PC-9 (cell line): Measurements from ENCODE around the gene PDPK1. TPM values are rescaled to one million over a fixed set of nuclear protein-coding genes. Genes with fewer than 3 reads are reported as not detected.

ENCODE experiments used
- BruUV-seq: library from RNA; stranded (reverse); fragments of 400-500 nt; replicated peaks from 2 replicates; lab custom pipeline; 2021; lab: Mats Ljungman, UMichigan
- CTCF ChIA-PET: fragments of 300-600 bp; sonication (Branson Sonifier 250); formaldehyde crosslinking; loops from one replicate; lab custom pipeline; 2022; ENCODE audit warnings: antibody characterized with exemption; lab: Charles Lee
- POLR2A ChIA-PET: fragments of 300-600 bp; sonication (Branson Sonifier 250); formaldehyde crosslinking; loops from one replicate; lab custom pipeline; 2022; ENCODE audit warnings: antibody characterized with exemption; ENCODE audit not compliant: unreplicated experiment; lab: Charles Lee
- DNase-seq, 2 experiments: peaks; one replicate each; pipeline versions ENCODE4 v3.0.0 to v3.0.0-alpha.2; 2015 to 2022; ENCODE audit warnings: mixed read lengths in 1 of 2
- H2AFZ ChIP-seq: fragments of 200-600 bp; sonication (generic); 2 replicates; pipeline ENCODE4 v1.8.1; 2017; ENCODE audit warnings: antibody characterized with exemption
- H3F3A ChIP-seq: fragments of 200-600 bp; sonication (generic); 2 replicates; pipeline ENCODE4 v1.8.1; 2017; ENCODE audit warnings: antibody characterized with exemption, mild to moderate bottlenecking, low read depth; ENCODE audit not compliant: insufficient read depth
- H3K27ac ChIP-seq: fragments of 200-600 bp; sonication (generic); 2 replicates; pipeline ENCODE4 v1.6.1; 2016; ENCODE audit warnings: mixed run types
- H3K27me3 ChIP-seq: fragments of 200-600 bp; sonication (generic); 2 replicates; pipeline ENCODE4 v1.6.1; 2016; ENCODE audit warnings: low read depth, mixed run types; ENCODE audit not compliant: insufficient read depth
- H3K36me3 ChIP-seq: fragments of 200-600 bp; sonication (generic); 2 replicates; pipeline ENCODE4 v1.6.1; 2016; ENCODE audit warnings: low read depth, mixed run types
- H3K4me1 ChIP-seq: fragments of 200-600 bp; sonication (generic); replicated peaks from 2 replicates; pipeline ENCODE4 v1.6.1; 2016; ENCODE audit warnings: mixed run types; ENCODE audit not compliant: insufficient read depth
- H3K4me2 ChIP-seq: fragments of 200-600 bp; sonication (generic); 2 replicates; pipeline ENCODE4 v1.6.1; 2017; ENCODE audit warnings: mixed run types
- H3K4me3 ChIP-seq: fragments of 200-600 bp; sonication (generic); 2 replicates; pipeline ENCODE4 v1.6.1; 2016; ENCODE audit warnings: mixed run types
- H3K79me2 ChIP-seq: fragments of 200-600 bp; sonication (generic); 2 replicates; pipeline ENCODE4 v1.6.1; 2017; ENCODE audit warnings: low read depth, mixed run types
- H3K9me2 ChIP-seq: fragments of 200-600 bp; sonication (generic); 2 replicates; pipeline ENCODE4 v1.8.1; 2017; ENCODE audit warnings: mild to moderate bottlenecking; ENCODE audit not compliant: insufficient read depth
- H3K9me3 ChIP-seq: fragments of 200-600 bp; sonication (generic); 2 replicates; pipeline ENCODE4 v1.8.1; 2016; ENCODE audit warnings: low read depth; ENCODE audit not compliant: insufficient read depth
- H4K20me1 ChIP-seq: fragments of 200-600 bp; sonication (generic); 2 replicates; pipeline ENCODE4 v1.8.1; 2017; ENCODE audit not compliant: insufficient read depth
- EZH2 ChIP-seq: fragments of 200-600 bp; sonication (generic); IDR thresholded peaks from 2 replicates; pipeline ENCODE4 v1.8.0; 2017; ENCODE audit warnings: antibody characterized with exemption, low read depth
- intact Hi-C: fragments of 100-400 bp; cut with micrococcal nuclease; formaldehyde crosslinking; loops from one replicate; pipeline ENCODE4 v1.10.0; 2022; ENCODE audit not compliant: unreplicated experiment
- total RNA-seq: library from RNA; stranded (reverse); gene quantifications from 2 replicates; pipeline ENCODE4 v1.2.3, GENCODE V29; 2021
- TF ChIP-seq, protein P1 (sequence below): fragments of 200-600 bp; sonication (generic); conservative IDR thresholded peaks from 2 replicates; pipeline ENCODE4 v1.6.1; 2017; ENCODE audit warnings: mixed run types, antibody characterized with exemption, mild to moderate bottlenecking, moderate library complexity

PDPK1 gene
- total RNA-seq, 1 experiment from 2014 or later: 46.8 TPM

DNA sequence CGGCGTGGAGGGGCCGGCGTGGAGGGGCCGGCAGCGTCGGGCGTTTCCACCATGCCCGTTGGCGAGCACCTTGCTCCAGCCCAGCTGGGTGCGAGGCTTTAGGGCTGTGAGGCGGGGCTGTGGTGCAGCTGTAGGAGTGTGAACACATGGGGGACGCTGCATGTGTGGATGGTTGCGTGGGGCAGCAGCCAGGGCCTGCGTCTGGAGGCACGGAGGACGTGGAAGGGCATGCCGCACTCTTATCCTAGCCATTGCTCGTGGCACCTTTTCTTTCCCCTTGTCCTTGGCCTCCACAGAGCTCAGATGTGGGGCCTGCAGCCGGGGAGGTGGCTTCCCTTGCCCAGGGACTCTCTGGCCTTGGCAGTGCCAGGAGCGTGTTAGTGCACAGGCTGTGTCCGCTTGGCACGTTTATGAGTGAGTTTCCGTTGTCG, 47.8 kb downstream of the PDPK1 start:
- CTCF ChIA-PET: no interaction called here
- Histone ChIP-seq H3K4me2 (no peak overlapping the region), H3K27me3 (no peaks in the 10 kb centered on the region), H3K9me3 (no peaks in the 10 kb centered on the region), H3K4me3 (no peak overlapping the region), H3K27ac (no peak overlapping the region), H3F3A (no peaks in the 10 kb centered on the region), H3K79me2 (no peaks in the 10 kb centered on the region), H3K4me1 (no peaks in the 10 kb centered on the region), H3K36me3 (no peaks in the 10 kb centered on the region), H4K20me1 (no peaks in the 10 kb centered on the region), H3K9me2 (no peaks in the 10 kb centered on the region), H2AFZ (no peak overlapping the region)
- DNase-seq: no peak
- TF ChIP-seq, protein P1, sequence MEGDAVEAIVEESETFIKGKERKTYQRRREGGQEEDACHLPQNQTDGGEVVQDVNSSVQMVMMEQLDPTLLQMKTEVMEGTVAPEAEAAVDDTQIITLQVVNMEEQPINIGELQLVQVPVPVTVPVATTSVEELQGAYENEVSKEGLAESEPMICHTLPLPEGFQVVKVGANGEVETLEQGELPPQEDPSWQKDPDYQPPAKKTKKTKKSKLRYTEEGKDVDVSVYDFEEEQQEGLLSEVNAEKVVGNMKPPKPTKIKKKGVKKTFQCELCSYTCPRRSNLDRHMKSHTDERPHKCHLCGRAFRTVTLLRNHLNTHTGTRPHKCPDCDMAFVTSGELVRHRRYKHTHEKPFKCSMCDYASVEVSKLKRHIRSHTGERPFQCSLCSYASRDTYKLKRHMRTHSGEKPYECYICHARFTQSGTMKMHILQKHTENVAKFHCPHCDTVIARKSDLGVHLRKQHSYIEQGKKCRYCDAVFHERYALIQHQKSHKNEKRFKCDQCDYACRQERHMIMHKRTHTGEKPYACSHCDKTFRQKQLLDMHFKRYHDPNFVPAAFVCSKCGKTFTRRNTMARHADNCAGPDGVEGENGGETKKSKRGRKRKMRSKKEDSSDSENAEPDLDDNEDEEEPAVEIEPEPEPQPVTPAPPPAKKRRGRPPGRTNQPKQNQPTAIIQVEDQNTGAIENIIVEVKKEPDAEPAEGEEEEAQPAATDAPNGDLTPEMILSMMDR: no peak
- no peak for TF ChIP-seq EZH2
- POLR2A ChIA-PET: no interaction called here
- intact Hi-C loops: no loop called here
- BruUV-seq: no TSS peak

DNA sequence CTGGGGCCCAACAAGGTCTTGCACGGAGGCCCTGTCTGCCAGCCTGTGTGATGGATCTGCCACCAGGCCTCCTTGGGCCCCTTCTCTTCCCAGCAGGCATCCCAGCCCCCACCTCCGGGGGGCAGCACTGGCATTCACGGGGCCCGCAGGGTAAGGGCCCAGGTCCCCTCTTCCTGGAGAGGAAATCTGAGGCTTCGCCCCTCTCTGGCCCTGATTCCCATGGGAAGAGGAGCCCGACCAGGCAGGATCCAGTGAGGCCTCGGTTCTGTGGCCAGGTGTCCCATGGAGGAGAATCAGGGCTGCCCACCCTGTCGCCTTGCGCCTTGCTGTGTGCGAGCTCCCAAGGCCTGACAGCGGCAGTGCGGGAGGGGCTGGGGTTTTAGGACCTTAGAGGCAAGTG, 48.4 kb downstream of the PDPK1 start:
- no peaks in the 10 kb centered on the region for H3K9me2 ChIP-seq
- intact Hi-C loops: no loop called here
- BruUV-seq: no TSS peak
- no peaks in the 10 kb centered on the region for H3F3A ChIP-seq
- POLR2A ChIA-PET: no interaction called here
- TF ChIP-seq EZH2: no peak
- TF ChIP-seq, protein P1: no peak
- no peaks in the 10 kb centered on the region for H3K4me1 ChIP-seq
- no peaks in the 10 kb centered on the region for H3K36me3 ChIP-seq
- no peak overlapping the region for H3K27ac ChIP-seq
- no peak overlapping the region for H2AFZ ChIP-seq
- no peak for DNase-seq
- H3K4me2 ChIP-seq: no peak overlapping the region
- CTCF ChIA-PET: no interaction called here
- no peaks in the 10 kb centered on the region for H4K20me1 ChIP-seq
- H3K4me3 ChIP-seq: no peak overlapping the region
- no peaks in the 10 kb centered on the region for H3K9me3 ChIP-seq
- H3K27me3 ChIP-seq: no peaks in the 10 kb centered on the region
- H3K79me2 ChIP-seq: no peaks in the 10 kb centered on the region

DNA sequence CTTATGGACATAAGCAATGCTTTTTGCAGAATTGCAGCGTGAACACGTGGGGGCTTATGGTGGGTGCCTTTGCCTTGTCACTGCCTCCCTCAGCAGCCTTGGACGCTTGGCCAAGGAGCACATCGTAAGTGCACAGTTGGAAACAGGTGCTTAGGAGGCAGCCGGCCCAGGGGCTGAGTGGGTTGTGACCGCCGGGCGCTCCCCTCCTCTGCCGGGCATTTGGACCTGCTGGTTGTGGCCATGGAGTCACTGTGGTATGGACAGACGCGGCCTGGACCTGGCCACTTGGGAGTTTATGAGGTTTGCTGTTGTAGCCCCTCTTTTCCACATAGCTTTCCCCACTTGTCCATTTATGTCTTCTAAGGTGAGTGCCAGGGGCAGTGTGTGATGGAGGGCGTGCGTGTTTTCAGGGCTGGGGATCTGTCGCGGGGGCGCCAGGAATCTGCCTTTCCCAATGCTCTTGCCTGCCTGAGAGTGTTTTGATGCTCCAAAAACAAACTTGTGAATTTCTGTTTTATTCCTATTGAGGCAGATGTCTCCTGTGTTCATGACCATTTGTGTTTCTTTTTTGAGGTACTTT, 49.2 kb downstream of the PDPK1 start:
- Histone ChIP-seq H3F3A (no peaks in the 10 kb centered on the region), H3K36me3 (no peaks in the 10 kb centered on the region), H3K27ac (no peak overlapping the region), H3K79me2 (no peaks in the 10 kb centered on the region), H3K4me1 (no peaks in the 10 kb centered on the region), H3K9me3 (no peaks in the 10 kb centered on the region), H2AFZ (no peak overlapping the region), H3K4me3 (no peak overlapping the region), H3K4me2 (no peak overlapping the region), H3K9me2 (no peaks in the 10 kb centered on the region), H3K27me3 (no peaks in the 10 kb centered on the region), H4K20me1 (no peaks in the 10 kb centered on the region)
- no peak for TF ChIP-seq EZH2
- TF ChIP-seq, protein P1: no peak
- BruUV-seq: no TSS peak
- CTCF ChIA-PET: no interaction called here
- intact Hi-C loops: no loop called here
- POLR2A ChIA-PET: no interaction called here
- no peak for DNase-seq
